Fibroblast of the aortic adventitia (primary cell): Measurements from ENCODE around the gene DCC. TPM values are rescaled to one million over a fixed set of nuclear protein-coding genes. Genes with fewer than 3 reads are reported as not detected.

Experiments
- DNase-seq: peaks from one replicate; pipeline ENCODE4 v3.0.0-alpha.2; 2010; ENCODE audit warnings: low read depth
- H3K4me3 ChIP-seq: 2 replicates; pipeline ENCODE4 v1.5.1; 2011; ENCODE audit warnings: low read depth, mild to moderate bottlenecking, control low read depth, low read length, moderate library complexity
- total RNA-seq: library from RNA; depleted of rRNA; stranded (reverse); fragments of >200 nt; gene quantifications from 2 replicates; pipeline ENCODE4 v1.2.3, GENCODE V29; 2012; ENCODE audit warnings: low replicate concordance
- TF ChIP-seq, protein P1 (sequence below): IDR thresholded peaks from 2 replicates; pipeline ENCODE4 v1.5.1; 2011; ENCODE audit warnings: mild to moderate bottlenecking, low read length, control low read depth, inconsistent platforms; ENCODE audit not compliant: insufficient read depth

Gene DCC
- total RNA-seq, 1 donor, result 0.09 TPM

DNA sequence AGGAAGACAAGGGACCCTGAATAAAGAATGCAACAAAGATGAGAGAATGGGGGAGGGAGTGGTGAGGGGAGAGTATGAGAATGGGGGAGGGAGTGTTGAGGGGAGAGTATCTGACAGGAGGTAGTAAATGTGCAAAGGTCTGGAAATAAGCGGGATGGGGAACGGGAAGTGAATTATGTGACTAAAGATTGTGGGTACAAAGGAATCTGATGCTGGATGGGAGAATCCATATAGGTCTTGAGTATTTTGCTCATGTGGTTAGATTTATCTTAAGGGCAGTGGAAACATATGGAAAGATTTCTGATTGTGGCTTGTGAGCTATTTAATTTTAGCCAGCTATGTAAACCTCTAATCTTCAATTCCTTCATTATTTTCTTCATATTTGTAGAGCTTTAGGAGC is 593.4 kb downstream of the DCC start:
- no peak overlapping the region for H3K4me3 ChIP-seq
- DNase-seq, result no peak
- TF ChIP-seq, protein P1, sequence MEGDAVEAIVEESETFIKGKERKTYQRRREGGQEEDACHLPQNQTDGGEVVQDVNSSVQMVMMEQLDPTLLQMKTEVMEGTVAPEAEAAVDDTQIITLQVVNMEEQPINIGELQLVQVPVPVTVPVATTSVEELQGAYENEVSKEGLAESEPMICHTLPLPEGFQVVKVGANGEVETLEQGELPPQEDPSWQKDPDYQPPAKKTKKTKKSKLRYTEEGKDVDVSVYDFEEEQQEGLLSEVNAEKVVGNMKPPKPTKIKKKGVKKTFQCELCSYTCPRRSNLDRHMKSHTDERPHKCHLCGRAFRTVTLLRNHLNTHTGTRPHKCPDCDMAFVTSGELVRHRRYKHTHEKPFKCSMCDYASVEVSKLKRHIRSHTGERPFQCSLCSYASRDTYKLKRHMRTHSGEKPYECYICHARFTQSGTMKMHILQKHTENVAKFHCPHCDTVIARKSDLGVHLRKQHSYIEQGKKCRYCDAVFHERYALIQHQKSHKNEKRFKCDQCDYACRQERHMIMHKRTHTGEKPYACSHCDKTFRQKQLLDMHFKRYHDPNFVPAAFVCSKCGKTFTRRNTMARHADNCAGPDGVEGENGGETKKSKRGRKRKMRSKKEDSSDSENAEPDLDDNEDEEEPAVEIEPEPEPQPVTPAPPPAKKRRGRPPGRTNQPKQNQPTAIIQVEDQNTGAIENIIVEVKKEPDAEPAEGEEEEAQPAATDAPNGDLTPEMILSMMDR, result no peak

DNA sequence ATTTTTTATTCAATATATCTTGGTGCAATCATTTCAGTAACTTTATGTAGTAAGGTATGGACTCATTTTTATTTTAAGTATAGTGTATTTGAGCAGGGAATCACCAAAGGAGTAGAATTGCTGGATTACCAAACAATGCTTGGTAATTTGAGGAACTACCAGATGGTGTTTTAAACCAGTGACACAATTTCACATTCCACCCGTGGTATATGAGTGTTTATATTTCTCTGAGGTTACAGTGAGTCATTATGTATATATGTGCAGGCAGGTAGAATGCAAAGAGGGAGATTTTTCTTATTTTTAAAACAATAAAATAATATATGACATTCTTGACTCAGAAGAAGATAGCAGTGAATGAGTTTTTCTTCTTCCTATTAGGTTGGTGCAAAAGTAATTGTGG is 596.9 kb downstream of the DCC start:
- DNase-seq, result no peak
- H3K4me3 ChIP-seq, result no peak overlapping the region
- TF ChIP-seq, protein P1, result no peak

DNA sequence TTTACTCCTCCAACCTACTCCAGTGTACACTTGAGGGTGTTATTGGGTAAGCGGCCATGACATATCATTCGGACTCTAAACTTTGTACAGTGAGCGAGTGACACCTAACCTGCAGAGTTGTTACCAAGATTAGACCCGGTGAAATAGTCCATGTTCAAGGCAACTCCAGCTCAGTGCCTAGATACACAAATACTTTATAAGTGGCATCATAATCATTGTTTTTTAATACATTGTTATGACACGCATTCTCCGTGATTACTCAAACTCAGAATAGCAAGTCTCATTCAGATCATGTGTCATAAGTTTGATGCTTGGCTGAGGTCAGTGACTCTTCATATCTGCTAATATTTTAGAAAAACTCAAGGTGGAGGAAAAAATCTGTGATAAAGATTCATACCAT is 597.8 kb downstream of the DCC start:
- TF ChIP-seq, protein P1, result no peak
- H3K4me3 ChIP-seq, result no peak overlapping the region

DNA sequence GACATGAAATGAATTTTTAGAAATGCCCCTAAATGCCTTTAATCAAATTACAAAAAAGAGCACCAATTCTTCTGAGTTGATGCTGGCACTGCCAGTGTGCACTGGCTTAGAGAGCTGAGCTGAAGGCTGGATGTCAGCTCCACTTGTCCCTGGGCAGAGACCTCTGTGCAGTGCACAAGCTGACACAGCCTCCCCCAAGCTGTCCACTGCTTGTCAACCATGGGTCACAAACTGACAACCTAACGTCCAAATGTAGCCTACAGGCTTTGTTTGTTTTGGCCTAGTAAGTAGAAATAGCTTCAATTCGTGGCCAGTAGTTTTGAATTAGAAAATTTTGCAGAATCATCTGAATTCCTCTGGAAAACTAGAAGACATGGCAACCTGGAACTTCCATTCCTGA is 605.6 kb downstream of the DCC start:
- no peak for DNase-seq
- TF ChIP-seq, protein P1, result no peak
- H3K4me3 ChIP-seq, result no peak overlapping the region

More for the DNA sequence above, 597.8 kb downstream of the DCC start:
- DNase-seq, result no peak

DNA sequence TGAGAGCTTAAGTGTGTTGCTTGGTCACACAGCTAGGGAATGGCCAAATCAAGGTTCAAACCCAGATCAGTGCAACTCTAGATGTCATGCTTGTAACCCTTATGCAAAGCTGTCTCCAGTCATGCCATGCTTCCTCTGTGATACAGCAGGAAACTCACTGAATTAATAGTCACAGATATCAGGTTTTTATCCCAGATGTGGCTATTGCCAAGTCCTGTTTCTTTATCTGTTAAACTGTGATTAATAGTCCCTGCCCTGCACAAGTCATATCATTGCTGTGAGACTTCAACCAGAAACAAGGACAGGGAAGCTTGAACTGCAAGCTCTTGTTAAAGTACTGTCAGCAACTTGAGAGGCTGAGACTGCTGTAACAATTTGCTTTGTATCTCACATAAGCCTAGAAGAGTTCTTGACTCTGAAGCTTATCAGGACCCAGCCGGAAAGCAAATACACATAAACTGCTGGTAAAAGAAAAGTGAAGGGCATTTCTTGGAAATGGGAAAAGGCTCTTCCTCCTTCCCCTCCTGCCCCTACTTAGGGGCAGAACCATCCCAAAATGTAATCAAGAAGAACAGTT is 609.0 kb downstream of the DCC start:
- no peak overlapping the region for H3K4me3 ChIP-seq
- TF ChIP-seq, protein P1, result no peak
- DNase-seq, result no peak

DNA sequence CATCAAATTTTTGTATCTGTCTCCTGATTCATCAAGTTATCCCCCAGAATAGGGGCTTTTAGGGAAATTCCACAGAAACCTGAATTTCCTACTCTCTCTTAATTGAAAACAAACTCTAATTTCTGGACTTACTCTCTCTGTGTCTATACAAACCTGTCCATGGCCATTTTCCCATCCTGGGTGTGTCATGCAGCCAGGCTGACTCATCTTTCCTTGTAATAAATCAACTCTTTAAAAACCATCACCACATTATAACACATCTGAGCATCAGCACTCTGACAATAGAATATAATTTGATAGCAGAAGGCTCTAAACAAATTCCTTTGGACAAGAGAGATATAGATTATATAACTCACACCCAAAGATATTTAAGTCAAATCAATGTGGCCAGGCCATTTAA is 610.2 kb downstream of the DCC start:
- DNase-seq, result no peak
- no peak overlapping the region for H3K4me3 ChIP-seq
- TF ChIP-seq, protein P1, result no peak

DNA sequence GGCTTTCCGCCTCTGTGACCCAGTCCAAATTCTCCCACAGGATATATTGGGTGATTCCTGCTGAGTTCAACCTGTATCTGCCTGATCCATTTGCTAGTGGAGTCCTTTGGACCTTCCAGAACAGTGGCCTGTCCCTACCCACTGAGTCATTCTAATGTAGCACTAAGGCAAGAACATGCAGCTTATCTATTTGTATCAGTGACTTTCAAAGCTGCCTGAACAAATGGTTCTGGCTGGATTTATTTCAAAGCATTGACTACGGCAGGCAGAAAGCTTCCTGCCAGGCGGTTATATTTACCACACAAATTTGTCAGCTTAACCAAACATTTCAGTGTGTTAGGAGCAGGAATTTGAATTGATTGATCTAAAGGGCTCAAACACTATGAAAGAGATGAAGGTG is 613.4 kb downstream of the DCC start:
- DNase-seq, result no peak
- TF ChIP-seq, protein P1, result no peak

More for the DNA sequence above, 613.4 kb downstream of the DCC start:
- no peak overlapping the region for H3K4me3 ChIP-seq
